HG02610 (cell line): ENCODE measurements around the gene GPD2.

Experiments used
- ATAC-seq: cut with Tn5 transposase; IDR thresholded peaks from one replicate; pipeline ENCODE4 v1.9.1; 2021; ENCODE audit warnings: mild to moderate bottlenecking, moderate library complexity; ENCODE audit not compliant: unreplicated experiment

Gene GPD2

DNA sequence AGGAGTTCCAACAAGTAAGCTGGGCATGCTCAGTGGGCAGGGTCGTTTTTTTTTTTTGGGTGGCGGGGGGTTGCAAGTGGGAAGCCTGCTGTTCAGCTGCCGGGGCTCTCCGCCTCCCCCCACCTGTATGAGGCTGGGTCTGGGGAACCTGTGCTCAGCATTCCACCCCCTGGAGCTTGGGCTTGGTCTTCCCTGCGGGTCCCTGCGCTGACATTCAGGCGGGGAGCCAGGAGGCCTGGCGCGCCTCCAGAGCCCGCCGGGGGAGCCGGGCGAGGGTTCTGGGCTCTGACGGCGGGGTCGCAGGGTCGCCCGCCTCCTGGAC, 822 bp upstream of the GPD2 start:
- ATAC-seq: peak; percentile 5

- ATAC-seq: no peak
These were observed 412 bp downstream of the GPD2 start for GRCh38 chr2:156436497-156437085.

GRCh38 chr2:156437272-156437930, 1.2 kb downstream of the GPD2 start:
- no peak for ATAC-seq

DNA sequence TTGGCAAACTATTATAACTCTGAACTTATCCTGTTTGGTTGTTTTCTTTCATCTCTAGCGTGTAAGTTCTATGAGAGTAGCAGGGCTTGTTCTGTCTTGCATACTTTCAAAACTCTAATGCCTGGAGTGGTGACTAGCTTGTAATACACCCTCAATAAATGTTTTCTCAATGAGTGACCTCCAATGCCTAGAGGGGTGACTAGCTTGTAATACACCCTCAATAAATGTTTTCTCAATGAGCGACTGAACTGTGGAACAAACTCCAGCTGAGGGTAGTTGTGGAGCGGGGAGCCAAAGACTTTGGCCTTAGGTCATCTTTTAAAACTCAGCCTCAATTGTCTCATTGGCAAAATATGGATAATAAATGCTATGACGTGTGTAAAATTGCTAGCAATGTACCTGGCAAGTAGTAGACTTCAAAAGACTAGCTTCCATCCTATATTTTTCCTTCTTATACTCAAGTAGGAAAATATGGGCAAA, 1.8 kb downstream of the GPD2 start:
- no peak for ATAC-seq

GRCh38 chr2:156443089-156443488, 6.9 kb downstream of the GPD2 start:
- no peak for ATAC-seq

DNA sequence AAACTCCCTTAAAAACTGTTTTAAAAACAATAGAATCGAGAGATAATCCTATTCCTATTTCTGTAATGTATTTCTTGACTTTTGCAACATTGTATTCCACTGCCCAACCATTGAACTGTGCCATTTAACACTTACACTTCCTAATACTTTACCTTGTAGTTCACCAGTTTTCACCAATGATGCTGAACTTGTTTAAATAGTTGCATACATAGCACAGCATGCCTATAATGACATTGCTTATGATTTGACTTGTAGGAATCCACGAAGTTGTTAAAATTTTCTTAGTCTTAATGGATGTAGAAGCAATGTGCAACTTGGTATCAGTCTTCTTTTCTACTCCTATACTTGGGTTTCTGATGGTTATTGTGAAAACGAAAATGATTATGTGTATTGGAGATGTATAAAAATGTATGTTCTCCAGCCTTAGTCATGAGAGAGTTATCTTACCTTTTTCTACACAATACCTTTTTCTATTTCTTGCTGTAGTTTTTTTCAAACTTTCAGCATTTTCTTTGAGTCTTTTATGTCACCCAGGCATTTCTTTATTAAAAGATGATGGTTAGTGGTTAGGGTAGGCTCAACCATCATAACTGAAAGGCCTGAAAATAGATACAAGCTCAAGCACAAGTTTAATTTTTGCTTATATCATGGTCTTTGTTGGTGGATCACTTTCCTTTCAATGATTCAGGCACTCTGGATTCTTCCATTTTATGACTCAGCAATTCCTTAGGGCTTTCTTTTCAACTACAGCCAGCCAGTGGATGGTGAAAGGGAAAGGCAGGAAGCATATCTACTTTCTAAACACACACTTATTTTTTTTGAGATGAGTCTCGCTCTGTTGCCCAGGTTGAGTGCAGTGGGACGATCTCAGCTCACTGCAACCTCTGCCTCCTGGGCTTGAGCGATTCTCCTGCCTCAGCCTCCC, 9.4 kb downstream of the GPD2 start:
- peak; percentile 62 for ATAC-seq

- no peak for ATAC-seq
These were observed 11.6 kb downstream of the GPD2 start for GRCh38 chr2:156447761-156448160.

GRCh38 chr2:156448766-156449165, 12.6 kb downstream of the GPD2 start:
- no peak for ATAC-seq

DNA sequence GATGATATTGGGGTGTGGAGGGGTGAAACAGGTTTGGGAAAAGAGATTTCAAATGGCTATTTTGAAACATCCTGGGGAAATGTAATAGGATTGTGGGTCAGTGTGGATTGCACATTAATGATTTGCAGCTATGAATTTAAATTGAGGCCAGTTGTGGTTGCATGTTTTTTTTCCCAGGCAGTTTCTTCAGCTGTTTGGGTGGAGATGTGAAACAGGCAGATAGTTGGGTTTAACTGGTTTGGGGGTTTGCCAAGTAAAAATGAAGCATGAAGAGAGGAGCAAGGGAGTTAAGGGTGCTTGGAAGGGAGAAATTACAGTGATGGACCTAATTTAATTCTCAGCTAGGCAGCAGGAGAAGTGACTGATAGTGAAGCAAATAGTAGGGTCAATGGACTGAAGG, 16.8 kb downstream of the GPD2 start:
- no peak for ATAC-seq

DNA sequence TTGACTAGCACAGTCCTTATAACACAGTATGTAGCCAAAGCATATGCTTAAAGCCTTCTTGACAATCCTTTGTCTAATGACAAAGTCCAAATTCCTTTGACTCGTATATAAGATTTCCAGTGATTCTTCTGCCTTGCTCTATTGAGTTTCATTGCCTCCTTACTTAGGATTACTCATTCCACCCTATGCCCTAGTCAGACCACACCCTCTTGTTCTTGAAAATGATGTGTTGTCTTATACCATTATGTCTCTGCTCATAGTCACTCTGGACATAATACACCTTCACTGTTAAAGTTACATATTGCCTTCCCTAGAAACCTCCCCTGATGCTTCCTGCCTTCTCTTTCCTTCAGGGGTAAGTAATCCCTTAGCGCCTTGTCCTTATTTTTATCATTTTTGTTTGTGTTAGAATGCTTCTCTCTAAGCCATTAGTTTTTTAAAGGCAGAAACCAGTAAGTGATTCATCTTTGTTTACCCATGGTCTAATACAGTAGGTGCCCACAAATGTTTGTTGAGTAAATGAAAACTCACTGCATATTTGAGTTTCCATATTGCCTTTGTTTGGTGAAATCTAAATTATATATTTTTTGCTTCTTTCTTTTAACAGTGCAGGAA, 19.3 kb downstream of the GPD2 start:
- ATAC-seq: peak; percentile 72

- ATAC-seq: peak; percentile 78
These were observed 20.4 kb downstream of the GPD2 start for GRCh38 chr2:156456616-156457015.

GRCh38 chr2:156457523-156458517, 21.6 kb downstream of the GPD2 start:
- ATAC-seq: no peak

GRCh38 chr2:156459720-156460119, 23.5 kb downstream of the GPD2 start:
- no peak for ATAC-seq

DNA sequence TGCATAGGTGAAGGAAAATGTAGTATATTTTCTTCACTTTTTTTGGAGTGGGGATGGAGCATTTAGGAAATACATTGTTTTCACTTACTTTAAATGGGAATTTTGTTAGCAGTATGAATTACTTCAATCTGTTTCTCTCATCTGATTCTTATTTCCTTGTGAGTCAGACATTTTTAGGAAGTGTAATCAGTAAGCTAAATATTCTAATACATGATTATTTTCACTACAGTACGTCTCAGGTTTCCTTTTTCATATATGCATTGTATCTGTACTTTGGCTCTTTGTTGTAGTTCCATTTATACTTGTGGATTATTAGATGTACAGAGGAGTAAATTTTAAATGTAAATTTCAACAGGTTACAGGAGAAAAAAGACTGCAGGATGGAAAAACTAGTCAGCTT, 27.9 kb downstream of the GPD2 start:
- no peak for ATAC-seq

DNA sequence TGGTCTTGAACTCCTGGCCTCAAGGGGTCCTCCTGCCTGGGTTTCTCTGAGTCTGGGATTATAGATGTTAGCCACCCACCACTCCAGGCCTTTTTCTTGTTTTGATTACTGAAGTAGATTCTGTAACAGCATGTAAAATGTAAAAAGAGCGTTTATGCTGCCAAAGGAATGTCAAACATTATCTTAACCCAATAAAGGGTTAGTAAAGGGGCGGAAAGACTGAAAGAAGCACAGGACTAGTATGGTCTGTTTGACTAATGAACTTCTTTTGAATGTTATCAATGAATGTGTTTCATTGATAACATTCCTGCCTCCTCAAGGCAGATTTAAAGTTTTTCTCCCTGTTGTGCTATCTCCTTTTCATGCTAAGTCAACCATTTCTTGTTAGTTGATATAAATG, 29.4 kb downstream of the GPD2 start:
- ATAC-seq: no peak

DNA sequence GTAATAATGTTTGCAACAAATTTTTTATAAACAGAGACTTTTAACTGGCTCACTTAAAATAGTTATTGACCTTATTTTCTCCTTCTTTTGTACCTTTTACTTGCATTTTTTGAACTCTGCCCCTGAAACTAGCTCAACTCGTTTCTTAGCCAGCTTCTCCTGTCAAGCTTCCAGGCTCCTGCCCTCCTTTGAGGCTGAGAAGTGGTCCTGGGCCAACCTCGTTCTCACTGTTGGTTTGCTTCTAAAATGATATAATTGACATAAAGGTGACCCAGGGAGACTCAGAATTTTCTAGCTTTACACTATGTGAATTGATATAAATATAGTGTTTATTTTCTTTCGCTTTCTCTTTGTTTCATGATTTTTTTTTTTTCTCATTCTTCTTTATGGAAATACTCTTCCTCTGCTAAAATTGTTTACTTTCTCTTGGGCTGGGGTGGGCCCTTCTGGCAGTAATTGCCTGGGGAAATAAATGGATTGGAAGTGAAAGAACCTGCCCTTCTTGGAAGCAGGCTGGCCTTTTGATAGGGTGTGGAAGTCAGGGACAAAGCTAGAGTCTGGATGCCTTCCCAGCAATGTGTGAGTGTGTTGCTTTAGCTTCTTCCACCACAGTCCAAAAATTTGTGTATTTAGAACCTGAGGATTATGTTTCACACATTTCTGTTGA, 30.7 kb downstream of the GPD2 start:
- no peak for ATAC-seq

GRCh38 chr2:156470975-156471583, 34.9 kb downstream of the GPD2 start:
- ATAC-seq: peak; percentile 25

- ATAC-seq: no peak
These were observed 35.6 kb downstream of the GPD2 start for GRCh38 chr2:156471762-156472161.

DNA sequence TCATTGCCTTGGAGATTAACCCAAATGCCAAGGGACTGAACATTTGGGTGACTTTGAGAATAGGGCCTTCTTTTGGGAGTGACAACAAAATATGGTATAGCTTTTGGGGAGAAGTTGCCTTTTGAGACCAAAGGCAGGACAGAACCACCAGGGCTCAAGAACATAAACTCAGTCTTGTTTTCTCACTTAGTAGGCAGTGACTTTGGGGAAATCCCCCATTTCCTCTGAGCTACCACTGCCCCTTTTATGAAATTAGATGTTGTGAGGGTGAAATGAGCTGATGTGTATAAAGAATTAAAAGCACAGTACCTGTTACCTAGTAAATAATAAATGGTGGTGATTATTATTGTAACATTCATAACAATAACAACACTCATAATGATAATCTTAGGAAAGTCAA, 36.5 kb downstream of the GPD2 start:
- ATAC-seq: peak; percentile 51
